Nephron progenitor cell (in vitro differentiated cells): ENCODE data around the gene CBLC.
A peak's percentile ranks its signal among the peaks of the same experiment; 100 is the strongest.

Experiments
- DNase-seq: peaks from one replicate; pipeline ENCODE4 v3.0.0; 2021
- H3K27ac Mint-ChIP-seq: 2 replicates; pipeline ENCODE4 v1.8.0; 2021; ENCODE audit warnings: mild to moderate bottlenecking, moderate library complexity, mixed read lengths
- H3K27me3 Mint-ChIP-seq: 2 replicates; pipeline ENCODE4 v1.8.0; 2021; ENCODE audit warnings: mild to moderate bottlenecking, low read depth, mixed read lengths; ENCODE audit not compliant: poor library complexity
- H3K36me3 Mint-ChIP-seq: 2 replicates; pipeline ENCODE4 v1.8.0; 2021; ENCODE audit warnings: low read depth, mixed read lengths
- H3K4me1 Mint-ChIP-seq: 2 replicates; pipeline ENCODE4 v1.8.0; 2021; ENCODE audit warnings: mixed read lengths
- H3K4me3 Mint-ChIP-seq: 2 replicates; pipeline ENCODE4 v1.8.0; 2021; ENCODE audit warnings: mild to moderate bottlenecking, moderate library complexity, mixed read lengths
- H3K9me3 Mint-ChIP-seq: 2 replicates; pipeline ENCODE4 v1.8.0; 2021; ENCODE audit warnings: mild to moderate bottlenecking, moderate library complexity, mixed read lengths
- TF ChIP-seq, protein P1 (sequence below): fragments of 200-600 bp; sonication (generic); IDR thresholded peaks from 2 replicates; pipeline ENCODE4 v1.5.0; 2021; ENCODE audit warnings: antibody characterized with exemption

The CBLC gene

DNA sequence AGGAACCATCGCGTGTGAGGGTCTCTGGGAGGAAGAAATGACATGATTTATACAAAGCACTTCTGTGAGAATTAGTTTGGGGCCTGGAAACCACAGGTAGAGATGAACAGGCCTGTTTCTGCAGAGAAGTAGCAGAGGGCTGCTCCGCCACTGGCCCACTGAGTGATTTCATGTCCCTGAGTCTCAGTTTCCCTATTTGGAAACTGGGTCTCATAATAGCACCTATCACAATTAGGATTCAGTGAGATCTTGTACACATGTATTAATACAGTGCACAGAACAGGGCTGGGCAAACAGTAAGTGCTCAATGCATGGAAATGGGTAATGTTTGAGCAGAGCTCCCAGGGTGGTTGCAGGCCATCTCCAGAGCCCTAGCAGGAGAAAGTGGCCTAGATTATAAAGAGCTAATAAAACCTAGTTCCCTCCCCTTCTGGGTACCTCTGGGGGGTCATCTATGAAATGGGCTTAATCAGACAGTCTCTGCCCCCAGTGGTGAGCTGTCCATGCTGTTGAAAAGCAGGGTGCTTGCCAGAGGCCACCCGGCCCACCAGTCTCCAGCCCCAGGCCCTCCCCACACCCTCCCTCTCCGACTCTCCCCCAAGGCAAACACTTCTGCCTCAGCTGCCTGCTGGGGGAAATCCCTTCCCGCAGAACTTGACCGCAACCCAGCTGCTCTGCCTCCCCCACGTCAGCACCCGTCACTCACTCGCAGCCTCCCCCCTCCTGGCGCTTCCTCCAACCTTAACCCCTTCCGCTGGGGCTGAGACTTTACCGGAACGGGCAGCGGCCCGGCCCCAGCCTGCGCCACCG is 24.7 kb upstream of the CBLC start:
- H3K4me1 Mint-ChIP-seq = peaks cover 41% of the 10 kb centered on the region
- peak overlapping the region; percentile 62 for H3K4me3 Mint-ChIP-seq
- no peak overlapping the region for H3K27ac Mint-ChIP-seq
- TF ChIP-seq, protein P1, sequence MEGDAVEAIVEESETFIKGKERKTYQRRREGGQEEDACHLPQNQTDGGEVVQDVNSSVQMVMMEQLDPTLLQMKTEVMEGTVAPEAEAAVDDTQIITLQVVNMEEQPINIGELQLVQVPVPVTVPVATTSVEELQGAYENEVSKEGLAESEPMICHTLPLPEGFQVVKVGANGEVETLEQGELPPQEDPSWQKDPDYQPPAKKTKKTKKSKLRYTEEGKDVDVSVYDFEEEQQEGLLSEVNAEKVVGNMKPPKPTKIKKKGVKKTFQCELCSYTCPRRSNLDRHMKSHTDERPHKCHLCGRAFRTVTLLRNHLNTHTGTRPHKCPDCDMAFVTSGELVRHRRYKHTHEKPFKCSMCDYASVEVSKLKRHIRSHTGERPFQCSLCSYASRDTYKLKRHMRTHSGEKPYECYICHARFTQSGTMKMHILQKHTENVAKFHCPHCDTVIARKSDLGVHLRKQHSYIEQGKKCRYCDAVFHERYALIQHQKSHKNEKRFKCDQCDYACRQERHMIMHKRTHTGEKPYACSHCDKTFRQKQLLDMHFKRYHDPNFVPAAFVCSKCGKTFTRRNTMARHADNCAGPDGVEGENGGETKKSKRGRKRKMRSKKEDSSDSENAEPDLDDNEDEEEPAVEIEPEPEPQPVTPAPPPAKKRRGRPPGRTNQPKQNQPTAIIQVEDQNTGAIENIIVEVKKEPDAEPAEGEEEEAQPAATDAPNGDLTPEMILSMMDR = no peak
- no peaks in the 10 kb centered on the region for H3K9me3 Mint-ChIP-seq
- peak; percentile 70 for DNase-seq
- H3K36me3 Mint-ChIP-seq = no peaks in the 10 kb centered on the region
- H3K27me3 Mint-ChIP-seq = peaks cover 96% of the 10 kb centered on the region

DNA sequence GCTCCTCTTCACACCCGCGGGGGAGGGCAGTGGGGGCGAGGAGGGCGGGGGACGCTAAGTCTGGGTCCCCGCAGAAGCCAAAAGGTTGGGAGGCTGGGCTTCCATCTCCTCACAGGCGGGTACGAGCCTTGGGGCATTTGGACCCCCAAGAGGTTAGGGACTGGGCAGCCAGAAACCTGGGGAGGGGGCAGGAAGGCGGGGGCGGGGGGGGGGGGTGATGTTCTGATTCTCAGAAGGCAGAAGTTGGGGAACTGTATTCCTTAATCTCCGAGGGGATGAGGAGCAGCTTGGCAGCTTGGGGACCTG is 24.1 kb upstream of the CBLC start:
- no peak for DNase-seq
- no peak overlapping the region for H3K27ac Mint-ChIP-seq
- TF ChIP-seq, protein P1 = no peak
- H3K4me3 Mint-ChIP-seq = peak overlapping the region; percentile 75
- peaks cover 98% of the 10 kb centered on the region for H3K27me3 Mint-ChIP-seq
- no peaks in the 10 kb centered on the region for H3K36me3 Mint-ChIP-seq
- peaks cover 43% of the 10 kb centered on the region for H3K4me1 Mint-ChIP-seq
- no peaks in the 10 kb centered on the region for H3K9me3 Mint-ChIP-seq

DNA sequence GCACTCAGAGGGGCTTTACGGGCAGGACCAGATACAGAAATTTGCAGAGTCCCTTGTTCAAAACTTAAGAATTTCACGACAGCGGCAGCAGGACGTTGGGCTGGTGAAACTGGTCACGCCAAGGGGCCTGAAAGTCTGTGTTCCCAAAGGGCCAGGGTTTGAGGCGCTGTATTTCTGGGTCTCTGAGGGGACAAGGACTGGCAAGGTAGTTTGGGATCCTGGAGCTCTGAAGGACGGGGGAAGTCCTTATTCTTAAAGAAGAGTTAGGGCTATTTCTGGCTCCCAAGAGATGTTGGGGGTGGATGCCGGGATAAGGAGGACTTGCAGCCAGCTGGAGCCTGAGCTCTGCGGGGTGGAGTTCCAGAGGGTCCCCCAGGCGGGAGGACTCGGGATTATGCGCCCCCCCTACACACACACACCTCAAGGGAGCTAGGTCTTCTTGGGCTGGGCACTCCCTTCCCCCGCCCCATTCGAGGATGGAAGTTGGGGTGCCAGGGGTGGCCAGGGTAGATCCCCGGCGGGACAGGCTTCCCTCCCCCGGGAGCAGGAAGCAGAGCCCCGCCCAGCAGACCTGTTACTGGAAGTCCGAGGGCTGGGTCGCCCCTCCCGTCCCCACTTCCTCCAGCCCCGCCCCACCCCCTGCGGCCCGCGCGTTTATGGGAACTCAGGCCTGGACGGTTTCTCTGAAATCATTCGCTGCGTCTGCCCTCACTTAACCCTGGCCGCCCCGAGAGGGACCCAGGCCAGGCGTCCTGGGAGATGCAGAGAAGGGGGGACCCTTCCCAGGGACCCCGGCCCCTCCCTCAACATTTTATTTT is 23.5 kb upstream of the CBLC start:
- Mint-ChIP-seq H3K27me3 (peaks cover 100% of the 10 kb centered on the region), H3K27ac (no peak overlapping the region), H3K9me3 (no peaks in the 10 kb centered on the region), H3K4me1 (peaks cover 45% of the 10 kb centered on the region), H3K4me3 (peak overlapping the region; percentile 75), H3K36me3 (no peaks in the 10 kb centered on the region)
- TF ChIP-seq, protein P1 = no peak
- DNase-seq = peak; percentile 65

DNA sequence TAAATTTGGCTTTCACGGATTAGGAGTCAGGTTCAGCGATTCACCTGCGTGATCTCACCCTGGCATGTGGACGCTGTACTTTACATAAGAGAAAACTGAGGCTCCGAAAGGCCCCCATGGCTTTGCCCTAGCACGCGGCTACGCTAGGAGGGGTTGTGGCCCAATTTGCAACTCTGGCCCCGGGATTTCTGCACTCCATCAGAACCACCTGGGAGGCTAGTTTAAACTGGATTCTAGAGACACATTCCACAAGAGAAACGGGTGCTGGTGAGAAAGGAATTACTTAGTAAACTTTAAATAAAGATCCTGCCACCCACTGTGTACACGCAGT is 23.0 kb upstream of the CBLC start:
- peaks cover 45% of the 10 kb centered on the region for H3K4me1 Mint-ChIP-seq
- H3K4me3 Mint-ChIP-seq = peak overlapping the region; percentile 70
- TF ChIP-seq, protein P1 = no peak
- DNase-seq = no peak
- H3K9me3 Mint-ChIP-seq = no peaks in the 10 kb centered on the region
- H3K27me3 Mint-ChIP-seq = peaks cover 98% of the 10 kb centered on the region
- no peak overlapping the region for H3K27ac Mint-ChIP-seq
- no peaks in the 10 kb centered on the region for H3K36me3 Mint-ChIP-seq

DNA sequence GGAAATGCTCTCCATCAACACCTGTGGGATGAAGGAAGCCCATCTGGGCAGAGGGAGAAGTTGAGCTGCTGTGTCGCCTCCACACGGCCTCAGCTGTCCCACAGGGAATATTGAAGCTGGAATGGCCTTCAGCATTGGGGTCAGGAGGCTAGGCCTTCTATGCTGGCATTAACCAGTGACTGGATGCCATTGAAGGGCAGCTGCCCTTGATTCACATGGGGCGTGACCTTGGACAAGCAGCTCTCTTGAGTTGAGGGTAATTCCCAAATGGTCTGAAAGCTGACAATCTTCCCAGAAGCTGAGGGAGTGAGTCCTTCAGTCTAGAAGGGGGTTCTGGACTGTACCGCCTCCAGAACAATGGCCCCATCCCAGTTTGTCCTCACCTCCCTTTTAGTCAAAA is 22.5 kb upstream of the CBLC start:
- TF ChIP-seq, protein P1 = no peak
- Mint-ChIP-seq H3K27ac (no peak overlapping the region), H3K4me1 (peaks cover 45% of the 10 kb centered on the region), H3K4me3 (peak overlapping the region; percentile 70), H3K9me3 (no peaks in the 10 kb centered on the region), H3K27me3 (peaks cover 98% of the 10 kb centered on the region), H3K36me3 (no peaks in the 10 kb centered on the region)
- no peak for DNase-seq
